ENCODE measurements around the gene BLNK.

GRCh38 chr10:96310321-96310669 lies 38.9 kb upstream of the BLNK start:
- TF ChIP-seq CTCF (IDR thresholded peaks at IDR 0.05; ENCODE audit: low read length) (no peak), EZH2 (optimal IDR thresholded peaks at IDR 0.05; ENCODE audit: low read depth, low read length) (no peak), EZH2phosphoT487 (IDR thresholded peaks at IDR 0.05; ENCODE audit: low read length) (no peak)
